Ovary (tissue), 3 donors: Measurements from ENCODE around the gene TMEM219.

Source experiments
- CTCF ChIP-seq, 3 donors: fragments of 450-650 bp in 2 of 3; fragments of 200-600 bp in 1 of 3; IDR thresholded peaks; one replicate each; pipeline versions ENCODE4 v1.5.1 to v1.8.0; 2016 to 2022; ENCODE audit warnings: antibody characterized with exemption in 3 of 3, mild to moderate bottlenecking in 1 of 3
- POLR2A ChIP-seq: fragments of 450-650 bp; IDR thresholded peaks from one replicate; pipeline ENCODE4 v1.6.1; 2017; ENCODE audit warnings: antibody characterized with exemption, mild to moderate bottlenecking, moderate library complexity
- donor health status: DM: no; HTN: no; CAD: no.

- TF ChIP-seq CTCF (IDR thresholded peaks at IDR 0.05) (no peak), POLR2A (no peak)
These were observed 39.1 kb downstream of the TMEM219 start for GRCh38 chr16:30000735-30001631.
